ENCODE results near the gene PNPLA2.

Gene PNPLA2

GRCh38 chr11:831118-831864 is 12.6 kb downstream of the PNPLA2 start:
- no peak for TF ChIP-seq GATA1 (IDR thresholded peaks at IDR 0.05; ENCODE audit: low read depth, low read length)
- no peak for TF ChIP-seq POLR2A (IDR thresholded peaks at IDR 0.05; ENCODE audit: low read length)

GRCh38 chr11:831961-832528 is 13.3 kb downstream of the PNPLA2 start:
- no peak for TF ChIP-seq POLR2A (IDR thresholded peaks at IDR 0.05; ENCODE audit: low read length)
- no peak for TF ChIP-seq GATA1 (IDR thresholded peaks at IDR 0.05; ENCODE audit: low read depth, low read length)
- no peak for DNase-seq

More at GRCh38 chr11:831118-831864, 12.6 kb downstream of the PNPLA2 start:
- no peak for DNase-seq

- DNase-seq = peak; percentile 78 to 85
- no peak for TF ChIP-seq GATA1 (IDR thresholded peaks at IDR 0.05; ENCODE audit: low read depth, low read length)
- no peak for TF ChIP-seq POLR2A (IDR thresholded peaks at IDR 0.05; ENCODE audit: low read length)
These were observed 13.9 kb downstream of the PNPLA2 start, which contains the start of gene CD151 for GRCh38 chr11:832529-833113. TSS of gene CD151 (plus strand) at chr11:832952. CDS start at chr11:836070, 3,118 bp downstream.

GRCh38 chr11:833114-833791 is 14.5 kb downstream of the PNPLA2 start:
- DNase-seq = peak; percentile 80 to 89
- no peak for TF ChIP-seq GATA1 (IDR thresholded peaks at IDR 0.05; ENCODE audit: low read depth, low read length)
- no peak for TF ChIP-seq POLR2A (IDR thresholded peaks at IDR 0.05; ENCODE audit: low read length)

GRCh38 chr11:833849-834311 is 15.2 kb downstream of the PNPLA2 start:
- DNase-seq = no peak
- TF ChIP-seq POLR2A (IDR thresholded peaks at IDR 0.05; ENCODE audit: low read length) (no peak), GATA1 (IDR thresholded peaks at IDR 0.05; ENCODE audit: low read depth, low read length) (no peak)

GRCh38 chr11:834371-835316 is 15.9 kb downstream of the PNPLA2 start:
- DNase-seq = peak in 1 of 2 experiments; percentile 38
- TF ChIP-seq GATA1 (IDR thresholded peaks at IDR 0.05; ENCODE audit: low read depth, low read length) = no peak
- TF ChIP-seq POLR2A (IDR thresholded peaks at IDR 0.05; ENCODE audit: low read length) = no peak

DNA sequence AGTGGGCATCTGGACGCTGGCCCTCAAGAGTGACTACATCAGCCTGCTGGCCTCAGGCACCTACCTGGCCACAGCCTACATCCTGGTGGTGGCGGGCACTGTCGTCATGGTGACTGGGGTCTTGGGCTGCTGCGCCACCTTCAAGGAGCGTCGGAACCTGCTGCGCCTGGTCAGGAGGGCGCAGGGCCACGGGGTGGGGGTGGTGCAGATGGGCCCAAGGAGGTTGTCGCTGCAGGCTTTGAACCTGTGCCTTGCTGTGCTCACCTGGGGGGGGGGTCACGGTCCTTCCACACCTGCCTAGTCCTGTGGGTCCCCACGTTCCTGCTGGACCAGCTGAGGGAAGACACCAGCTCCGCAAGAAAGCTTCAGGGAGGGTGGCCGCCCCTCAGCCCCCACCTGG is 17.6 kb downstream of the PNPLA2 start:
- TF ChIP-seq POLR2A (IDR thresholded peaks at IDR 0.05; ENCODE audit: low read length) (no peak), GATA1 (IDR thresholded peaks at IDR 0.05; ENCODE audit: low read depth, low read length) (no peak)

GRCh38 chr11:836700-837099 is 18.0 kb downstream of the PNPLA2 start:
- DNase-seq = no peak
- TF ChIP-seq POLR2A (IDR thresholded peaks at IDR 0.05; ENCODE audit: low read length) (no peak), GATA1 (IDR thresholded peaks at IDR 0.05; ENCODE audit: low read depth, low read length) (no peak)

More for the DNA sequence above, 17.6 kb downstream of the PNPLA2 start:
- DNase-seq = no peak

DNA sequence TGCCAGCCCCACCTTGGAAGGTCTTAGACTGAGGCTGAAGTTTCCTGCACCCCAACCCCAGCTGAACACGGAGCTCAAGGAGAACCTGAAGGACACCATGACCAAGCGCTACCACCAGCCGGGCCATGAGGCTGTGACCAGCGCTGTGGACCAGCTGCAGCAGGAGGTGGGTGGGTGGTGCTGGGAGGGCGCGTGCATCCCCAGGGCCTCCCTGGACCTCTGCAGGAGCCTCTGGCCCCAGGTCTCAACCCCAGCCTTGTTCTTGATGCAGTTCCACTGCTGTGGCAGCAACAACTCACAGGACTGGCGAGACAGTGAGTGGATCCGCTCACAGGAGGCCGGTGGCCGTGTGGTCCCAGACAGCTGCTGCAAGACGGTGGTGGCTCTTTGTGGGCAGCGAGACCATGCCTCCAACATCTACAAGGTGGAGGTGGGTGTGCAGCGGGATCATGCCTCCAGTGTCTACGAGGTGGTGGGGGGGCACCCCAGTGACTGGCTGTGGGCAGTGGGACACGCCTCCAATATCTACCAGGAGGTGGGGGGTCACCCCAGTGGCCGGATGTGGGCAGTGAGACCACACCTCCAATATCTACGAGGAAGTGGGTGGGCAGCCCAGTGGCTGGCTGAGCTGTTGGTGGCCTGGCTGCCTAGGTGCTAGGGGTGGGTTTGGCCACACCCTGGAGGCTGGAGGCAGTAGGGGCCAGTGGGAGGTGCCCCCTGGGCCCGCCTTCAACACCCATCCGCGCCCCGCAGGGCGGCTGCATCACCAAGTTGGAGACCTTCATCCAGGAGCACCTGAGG is 18.7 kb downstream of the PNPLA2 start:
- no peak for DNase-seq
- TF ChIP-seq POLR2A (IDR thresholded peaks at IDR 0.05; ENCODE audit: low read length) (peak; percentile 23), GATA1 (IDR thresholded peaks at IDR 0.05; ENCODE audit: low read depth, low read length) (no peak)

DNA sequence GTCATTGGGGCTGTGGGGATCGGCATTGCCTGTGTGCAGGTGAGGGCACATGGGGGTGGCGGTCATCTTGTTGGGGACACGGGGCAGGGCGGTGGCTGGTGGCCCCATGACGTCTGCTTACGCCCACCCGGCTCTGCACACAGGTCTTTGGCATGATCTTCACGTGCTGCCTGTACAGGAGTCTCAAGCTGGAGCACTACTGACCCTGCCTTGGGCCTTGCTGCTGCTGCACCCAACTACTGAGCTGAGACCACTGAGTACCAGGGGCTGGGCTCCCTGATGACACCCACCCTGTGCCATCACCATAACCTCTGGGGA is 19.2 kb downstream of the PNPLA2 start:
- no peak for DNase-seq

GRCh38 chr11:838441-839279 is 19.9 kb downstream of the PNPLA2 start:
- peak; percentile 33 to 39 for DNase-seq
- TF ChIP-seq GATA1 (IDR thresholded peaks at IDR 0.05; ENCODE audit: low read depth, low read length) (no peak), POLR2A (IDR thresholded peaks at IDR 0.05; ENCODE audit: low read length) (no peak)

More for the DNA sequence above, 19.2 kb downstream of the PNPLA2 start:
- TF ChIP-seq GATA1 (IDR thresholded peaks at IDR 0.05; ENCODE audit: low read depth, low read length) (no peak), POLR2A (IDR thresholded peaks at IDR 0.05; ENCODE audit: low read length) (peak; percentile 1)

GRCh38 chr11:839280-839623 is 20.5 kb downstream of the PNPLA2 start:
- no peak for DNase-seq
- TF ChIP-seq POLR2A (IDR thresholded peaks at IDR 0.05; ENCODE audit: low read length) (no peak), GATA1 (IDR thresholded peaks at IDR 0.05; ENCODE audit: low read depth, low read length) (no peak)
